DMS114 treated with DMSO at 0.1 percent for 48 hours (cell line): ENCODE data around the gene CSN2.

Source experiments
- DNase-seq: peaks from one replicate; lab custom pipeline; 2025; ENCODE audit not compliant: unreplicated experiment; lab: John Stamatoyannopoulos, UW

The CSN2 gene

GRCh38 chr4:69907151-69907550, 58.4 kb downstream of the CSN2 start:
- no peak for DNase-seq
